Measurements from ENCODE around the gene ECI2.

Gene ECI2

DNA sequence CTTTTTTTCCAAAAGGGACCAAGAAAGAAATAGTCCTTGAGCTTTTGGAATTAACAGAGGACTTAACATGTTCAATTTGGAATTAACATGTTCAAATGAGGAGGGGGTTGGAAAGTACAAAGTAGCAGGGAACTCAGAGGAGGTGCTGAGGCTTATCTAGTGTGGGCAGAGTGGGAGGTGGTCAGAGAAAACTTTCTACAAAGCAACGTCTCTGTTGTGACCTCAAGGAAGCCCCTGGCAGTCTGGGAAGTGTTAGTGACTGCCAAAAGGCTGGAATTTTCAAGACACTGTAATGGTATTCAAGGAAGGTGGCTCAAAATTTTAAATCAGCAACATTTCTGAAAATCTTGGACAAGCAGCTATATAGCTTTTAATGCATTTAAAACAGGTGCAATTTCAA is 7.3 kb downstream of the ECI2 start:
- peaks cover 8% of the 10 kb centered on the region for H3K79me2 ChIP-seq (ENCODE audit: insufficient read depth, low read length)
- H3K9ac ChIP-seq (ENCODE audit: low read depth, low read length): no peak overlapping the region
- H3K27me3 ChIP-seq (ENCODE audit: insufficient read depth, low read length, poor library complexity): no peaks in the 10 kb centered on the region
- peaks cover 7% of the 10 kb centered on the region for H3K9me3 ChIP-seq (ENCODE audit: insufficient read depth, low read length, severe bottlenecking)
- TF ChIP-seq EZH2 (IDR thresholded peaks at IDR 0.05; ENCODE audit: borderline replicate concordance, low read depth, low read length, severe bottlenecking): no peak
- TF ChIP-seq CTCF (IDR thresholded peaks at IDR 0.05; ENCODE audit: borderline replicate concordance, extremely low read depth, low read length, poor library complexity, severe bottlenecking): no peak
- ATAC-seq (ENCODE audit: insufficient read depth, low read depth): no peak
- H3K4me1 ChIP-seq (ENCODE audit: insufficient read depth, low read length): no peaks in the 10 kb centered on the region
- no peak for DNase-seq
- no peak overlapping the region for H2AFZ ChIP-seq (ENCODE audit: low read depth, low read length)
- H3K27ac ChIP-seq (ENCODE audit: low read length): no peak overlapping the region
- no peak overlapping the region for H3K4me2 ChIP-seq (ENCODE audit: insufficient read depth, low read length)
- H3K4me3 ChIP-seq (ENCODE audit: low read depth in 1 of 2, low read length in 2 of 2): no peak overlapping the region
- H4K20me1 ChIP-seq (ENCODE audit: insufficient read depth, low read length): peaks cover 3% of the 10 kb centered on the region; the same call in 1 of the 2 replicates
- H3K36me3 ChIP-seq (ENCODE audit: insufficient read depth, low read length): peaks cover 86% of the 10 kb centered on the region

DNA sequence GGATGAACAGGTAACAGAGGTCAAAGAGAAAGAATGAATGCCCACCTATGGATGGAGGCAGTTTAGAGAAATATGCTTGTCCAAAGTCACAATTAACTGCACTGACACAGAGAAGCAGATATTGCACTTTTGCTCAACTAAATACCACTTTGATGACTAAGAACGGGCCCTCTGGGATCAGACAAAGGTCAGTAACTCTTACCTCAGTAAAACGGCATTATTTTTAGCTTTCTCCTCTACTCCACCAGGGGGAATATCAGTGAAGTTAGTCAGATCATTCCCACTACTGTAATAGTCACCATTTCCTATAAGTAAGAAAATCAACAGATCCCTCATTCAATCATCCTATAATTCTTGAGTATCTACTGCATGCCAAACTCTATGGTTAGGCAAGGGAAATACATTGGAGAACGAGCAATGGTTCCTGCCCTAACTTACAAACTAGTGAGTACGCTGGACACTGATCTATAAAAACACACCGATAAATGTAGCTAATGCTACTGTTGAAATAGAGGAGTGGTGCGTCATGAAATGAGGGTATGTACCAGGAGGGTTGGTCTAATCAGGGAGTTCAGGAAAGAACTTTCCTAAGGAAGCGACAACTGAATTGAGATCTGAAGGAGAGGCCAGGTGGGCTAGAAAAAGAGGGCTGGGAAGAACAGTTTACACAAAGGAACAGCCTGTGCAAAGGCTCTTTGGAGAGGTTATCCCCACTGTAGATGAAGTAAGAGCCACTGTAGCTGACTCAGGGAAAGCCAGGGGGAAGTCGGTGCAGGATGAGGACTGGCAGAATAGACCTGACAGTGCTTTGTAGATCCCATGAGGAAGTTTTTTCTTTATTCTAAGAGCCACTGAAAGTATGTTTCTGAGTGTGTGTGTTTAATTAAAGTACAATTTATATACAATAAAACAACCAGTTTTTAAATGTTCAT is 9.2 kb downstream of the ECI2 start:
- H3K79me2 ChIP-seq (ENCODE audit: insufficient read depth, low read length): no peaks in the 10 kb centered on the region
- no peak overlapping the region for H3K4me2 ChIP-seq (ENCODE audit: insufficient read depth, low read length)
- H3K27ac ChIP-seq (ENCODE audit: low read length): no peak overlapping the region
- H3K9ac ChIP-seq (ENCODE audit: low read depth, low read length): no peak overlapping the region
- no peak for DNase-seq
- no peak for ATAC-seq (ENCODE audit: insufficient read depth, low read depth)
- no peak overlapping the region for H2AFZ ChIP-seq (ENCODE audit: low read depth, low read length)
- peaks cover 79% of the 10 kb centered on the region for H3K36me3 ChIP-seq (ENCODE audit: insufficient read depth, low read length)
- H3K27me3 ChIP-seq (ENCODE audit: insufficient read depth, low read length, poor library complexity): no peaks in the 10 kb centered on the region
- no peak for TF ChIP-seq EZH2 (IDR thresholded peaks at IDR 0.05; ENCODE audit: borderline replicate concordance, low read depth, low read length, severe bottlenecking)
- no peak for TF ChIP-seq CTCF (IDR thresholded peaks at IDR 0.05; ENCODE audit: borderline replicate concordance, extremely low read depth, low read length, poor library complexity, severe bottlenecking)
- no peaks in the 10 kb centered on the region for H3K4me1 ChIP-seq (ENCODE audit: insufficient read depth, low read length)
- no peak overlapping the region for H3K4me3 ChIP-seq (ENCODE audit: low read depth in 1 of 2, low read length in 2 of 2)
- no peaks in the 10 kb centered on the region for H4K20me1 ChIP-seq (ENCODE audit: insufficient read depth, low read length)
- no peaks in the 10 kb centered on the region for H3K9me3 ChIP-seq (ENCODE audit: insufficient read depth, low read length, severe bottlenecking)

- ATAC-seq (ENCODE audit: insufficient read depth, low read depth): no peak
- no peaks in the 10 kb centered on the region for H3K79me2 ChIP-seq (ENCODE audit: insufficient read depth, low read length)
- no peaks in the 10 kb centered on the region for H4K20me1 ChIP-seq (ENCODE audit: insufficient read depth, low read length)
- no peaks in the 10 kb centered on the region for H3K9me3 ChIP-seq (ENCODE audit: insufficient read depth, low read length, severe bottlenecking)
- TF ChIP-seq EZH2 (IDR thresholded peaks at IDR 0.05; ENCODE audit: borderline replicate concordance, low read depth, low read length, severe bottlenecking) (no peak), CTCF (IDR thresholded peaks at IDR 0.05; ENCODE audit: borderline replicate concordance, extremely low read depth, low read length, poor library complexity, severe bottlenecking) (no peak)
- H3K9ac ChIP-seq (ENCODE audit: low read depth, low read length): no peak overlapping the region
- no peaks in the 10 kb centered on the region for H3K27me3 ChIP-seq (ENCODE audit: insufficient read depth, low read length, poor library complexity)
- no peak for DNase-seq
- H3K36me3 ChIP-seq (ENCODE audit: insufficient read depth, low read length): peaks cover 76% of the 10 kb centered on the region
- no peaks in the 10 kb centered on the region for H3K4me1 ChIP-seq (ENCODE audit: insufficient read depth, low read length)
- H3K27ac ChIP-seq (ENCODE audit: low read length): no peak overlapping the region
- no peak overlapping the region for H2AFZ ChIP-seq (ENCODE audit: low read depth, low read length)
- no peak overlapping the region for H3K4me3 ChIP-seq (ENCODE audit: low read depth in 1 of 2, low read length in 2 of 2)
- H3K4me2 ChIP-seq (ENCODE audit: insufficient read depth, low read length): no peak overlapping the region
Measured at GRCh38 chr6:4125500-4125899, 9.9 kb downstream of the ECI2 start.

Data from DND-41 (cell line).